ENCODE data around the gene NUTM2D.
"Not testable (repeated sequence)": the region's sequence is repeated elsewhere in the genome, so short reads cannot be mapped to it uniquely, and the experiment has no call there.

DNA sequence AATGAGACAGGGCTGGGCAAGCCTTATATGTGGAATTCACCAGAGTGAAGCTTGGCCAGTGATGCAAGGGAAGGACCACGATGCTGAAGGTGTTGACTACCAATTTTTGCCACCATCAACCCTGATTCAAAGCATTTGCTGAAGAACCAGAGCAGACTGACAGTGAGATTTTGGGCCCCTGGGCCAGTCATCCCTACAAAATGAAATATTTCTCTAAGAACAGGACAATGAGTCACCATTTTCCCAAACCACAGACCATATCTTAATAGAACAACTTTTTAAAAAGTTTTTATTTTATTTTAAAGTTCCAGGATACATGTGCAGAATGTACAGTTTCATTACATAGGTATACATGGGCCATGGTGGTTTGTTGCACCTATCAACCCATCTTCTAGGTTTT is 16.5 kb downstream of the NUTM2D start:
- TF ChIP-seq, protein P1, sequence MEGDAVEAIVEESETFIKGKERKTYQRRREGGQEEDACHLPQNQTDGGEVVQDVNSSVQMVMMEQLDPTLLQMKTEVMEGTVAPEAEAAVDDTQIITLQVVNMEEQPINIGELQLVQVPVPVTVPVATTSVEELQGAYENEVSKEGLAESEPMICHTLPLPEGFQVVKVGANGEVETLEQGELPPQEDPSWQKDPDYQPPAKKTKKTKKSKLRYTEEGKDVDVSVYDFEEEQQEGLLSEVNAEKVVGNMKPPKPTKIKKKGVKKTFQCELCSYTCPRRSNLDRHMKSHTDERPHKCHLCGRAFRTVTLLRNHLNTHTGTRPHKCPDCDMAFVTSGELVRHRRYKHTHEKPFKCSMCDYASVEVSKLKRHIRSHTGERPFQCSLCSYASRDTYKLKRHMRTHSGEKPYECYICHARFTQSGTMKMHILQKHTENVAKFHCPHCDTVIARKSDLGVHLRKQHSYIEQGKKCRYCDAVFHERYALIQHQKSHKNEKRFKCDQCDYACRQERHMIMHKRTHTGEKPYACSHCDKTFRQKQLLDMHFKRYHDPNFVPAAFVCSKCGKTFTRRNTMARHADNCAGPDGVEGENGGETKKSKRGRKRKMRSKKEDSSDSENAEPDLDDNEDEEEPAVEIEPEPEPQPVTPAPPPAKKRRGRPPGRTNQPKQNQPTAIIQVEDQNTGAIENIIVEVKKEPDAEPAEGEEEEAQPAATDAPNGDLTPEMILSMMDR (IDR thresholded peaks at IDR 0.05), result not testable (repeated sequence)
- TF ChIP-seq POLR2AphosphoS5 (IDR thresholded peaks at IDR 0.05), result not testable (repeated sequence)
